Progenitor cell of endocrine pancreas (in vitro differentiated cells): ENCODE measurements around the gene TRIM62. TPM values are rescaled to one million over a fixed set of nuclear protein-coding genes. Genes with fewer than 3 reads are reported as not detected.

Experiments used
- DNase-seq: peaks from one replicate; pipeline ENCODE4 v3.0.0; 2021; ENCODE audit warnings: low spot score; ENCODE audit not compliant: unreplicated experiment
- H3K27ac Mint-ChIP-seq: 2 replicates; pipeline ENCODE4 v1.8.0; 2021; ENCODE audit warnings: mild to moderate bottlenecking, moderate library complexity, mixed read lengths
- H3K27me3 Mint-ChIP-seq: 2 replicates; pipeline ENCODE4 v1.8.0; 2021; ENCODE audit warnings: mixed read lengths
- H3K36me3 Mint-ChIP-seq: 2 replicates; pipeline ENCODE4 v1.8.0; 2022; ENCODE audit warnings: mixed read lengths; ENCODE audit not compliant: insufficient read depth
- H3K4me1 Mint-ChIP-seq: 2 replicates; pipeline ENCODE4 v1.8.0; 2021; ENCODE audit warnings: low read depth, mixed read lengths
- H3K4me3 Mint-ChIP-seq: 2 replicates; pipeline ENCODE4 v1.8.0; 2021; ENCODE audit warnings: low read depth, mild to moderate bottlenecking, moderate library complexity, mixed read lengths
- H3K9me3 Mint-ChIP-seq: 2 replicates; pipeline ENCODE4 v1.8.0; 2021; ENCODE audit warnings: low read depth, mixed read lengths
- total RNA-seq: library from RNA; stranded (reverse); gene quantifications from 2 replicates; pipeline ENCODE4 v1.2.1, GENCODE V29; 2021
- TF ChIP-seq, protein P1 (sequence below): fragments of 200-600 bp; sonication (generic); IDR thresholded peaks from one replicate; pipeline ENCODE4 v1.5.0; 2021; ENCODE audit warnings: antibody characterized with exemption, mild to moderate bottlenecking; ENCODE audit not compliant: unreplicated experiment

TRIM62 gene
- total RNA-seq, 1 donor from 2014 or later = 7.4 TPM

DNA sequence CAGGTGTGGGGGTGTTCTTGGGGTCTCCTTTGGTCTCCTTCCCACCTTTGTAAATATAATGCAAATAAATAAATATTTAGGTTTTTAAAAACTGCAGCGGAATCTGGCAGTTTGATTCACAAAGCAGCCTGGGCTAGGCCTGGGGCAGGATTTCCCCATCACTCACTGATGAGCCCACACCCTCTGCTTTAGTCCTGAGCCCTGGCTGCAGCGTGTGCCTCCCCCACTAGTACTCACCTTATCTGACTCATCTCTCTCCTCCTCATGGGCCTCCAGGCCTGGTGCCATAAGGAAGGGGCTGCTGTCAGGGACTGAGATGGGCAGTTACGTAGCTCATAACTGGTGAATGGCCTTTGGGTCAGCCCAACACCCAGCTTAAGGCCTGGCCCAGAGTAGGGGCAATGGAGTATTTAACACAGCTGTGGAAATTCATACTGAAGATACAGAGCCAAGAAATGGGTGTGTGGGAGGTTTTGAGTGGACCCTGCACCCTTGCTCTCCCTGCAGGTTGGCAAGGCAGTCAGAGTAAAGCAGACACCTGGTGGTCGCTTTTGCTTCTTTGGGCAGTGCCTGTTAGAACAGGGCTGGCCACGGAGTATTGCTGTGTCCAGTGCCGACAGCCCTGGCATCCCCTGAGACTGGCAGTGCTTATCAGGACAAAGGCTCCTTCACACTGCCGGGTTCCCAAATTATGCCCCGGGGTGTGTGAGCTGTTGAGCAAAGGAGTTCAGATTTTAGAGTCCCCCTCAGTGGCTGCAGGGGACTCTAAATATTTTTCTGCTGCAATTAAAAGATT lies 61.2 kb downstream of the TRIM62 start:
- H3K4me3 Mint-ChIP-seq = no peak overlapping the region
- H3K27ac Mint-ChIP-seq = no peak overlapping the region
- DNase-seq = no peak
- no peaks in the 10 kb centered on the region for H3K4me1 Mint-ChIP-seq
- H3K27me3 Mint-ChIP-seq = peaks cover 40% of the 10 kb centered on the region
- no peaks in the 10 kb centered on the region for H3K9me3 Mint-ChIP-seq
- TF ChIP-seq, protein P1, sequence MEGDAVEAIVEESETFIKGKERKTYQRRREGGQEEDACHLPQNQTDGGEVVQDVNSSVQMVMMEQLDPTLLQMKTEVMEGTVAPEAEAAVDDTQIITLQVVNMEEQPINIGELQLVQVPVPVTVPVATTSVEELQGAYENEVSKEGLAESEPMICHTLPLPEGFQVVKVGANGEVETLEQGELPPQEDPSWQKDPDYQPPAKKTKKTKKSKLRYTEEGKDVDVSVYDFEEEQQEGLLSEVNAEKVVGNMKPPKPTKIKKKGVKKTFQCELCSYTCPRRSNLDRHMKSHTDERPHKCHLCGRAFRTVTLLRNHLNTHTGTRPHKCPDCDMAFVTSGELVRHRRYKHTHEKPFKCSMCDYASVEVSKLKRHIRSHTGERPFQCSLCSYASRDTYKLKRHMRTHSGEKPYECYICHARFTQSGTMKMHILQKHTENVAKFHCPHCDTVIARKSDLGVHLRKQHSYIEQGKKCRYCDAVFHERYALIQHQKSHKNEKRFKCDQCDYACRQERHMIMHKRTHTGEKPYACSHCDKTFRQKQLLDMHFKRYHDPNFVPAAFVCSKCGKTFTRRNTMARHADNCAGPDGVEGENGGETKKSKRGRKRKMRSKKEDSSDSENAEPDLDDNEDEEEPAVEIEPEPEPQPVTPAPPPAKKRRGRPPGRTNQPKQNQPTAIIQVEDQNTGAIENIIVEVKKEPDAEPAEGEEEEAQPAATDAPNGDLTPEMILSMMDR = no peak
- H3K36me3 Mint-ChIP-seq = peaks cover 2% of the 10 kb centered on the region

DNA sequence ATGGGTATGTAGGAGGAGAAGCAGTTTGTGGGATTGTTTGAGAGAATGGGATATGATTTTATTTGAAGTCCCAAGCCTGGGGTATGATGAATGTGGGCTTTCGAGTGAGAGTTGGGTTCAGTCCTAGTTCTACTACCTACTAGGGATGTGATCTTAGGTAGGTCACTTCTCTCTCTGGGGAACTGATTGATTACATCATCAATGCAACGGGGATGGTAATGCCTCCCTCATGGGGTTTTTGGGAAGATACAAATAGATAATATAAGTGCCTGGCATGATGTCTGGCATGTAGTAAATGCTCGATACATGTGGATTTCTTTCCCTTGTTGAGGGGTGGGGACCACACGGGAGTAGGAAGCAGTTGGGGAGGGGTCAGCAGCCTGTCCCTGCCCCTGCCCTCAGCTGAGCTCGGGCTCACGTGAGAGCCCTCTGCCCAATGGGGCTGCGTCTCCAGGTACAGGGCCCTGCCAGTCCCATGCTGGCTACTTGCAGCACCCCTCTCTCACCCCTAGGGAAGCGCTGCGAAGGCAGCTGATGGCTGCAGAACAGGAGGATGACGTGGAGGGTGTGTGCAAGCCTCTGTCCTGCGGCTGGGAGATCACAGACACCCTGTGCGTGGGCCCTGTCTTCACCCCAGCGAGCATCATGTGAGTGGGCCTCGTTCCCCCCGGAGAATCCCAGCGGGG lies 62.2 kb downstream of the TRIM62 start:
- TF ChIP-seq, protein P1 = peak; percentile 8
- Mint-ChIP-seq H3K9me3 (no peaks in the 10 kb centered on the region), H3K27ac (no peak overlapping the region), H3K27me3 (peaks cover 36% of the 10 kb centered on the region), H3K36me3 (no peaks in the 10 kb centered on the region), H3K4me3 (no peak overlapping the region), H3K4me1 (no peaks in the 10 kb centered on the region)
- no peak for DNase-seq

DNA sequence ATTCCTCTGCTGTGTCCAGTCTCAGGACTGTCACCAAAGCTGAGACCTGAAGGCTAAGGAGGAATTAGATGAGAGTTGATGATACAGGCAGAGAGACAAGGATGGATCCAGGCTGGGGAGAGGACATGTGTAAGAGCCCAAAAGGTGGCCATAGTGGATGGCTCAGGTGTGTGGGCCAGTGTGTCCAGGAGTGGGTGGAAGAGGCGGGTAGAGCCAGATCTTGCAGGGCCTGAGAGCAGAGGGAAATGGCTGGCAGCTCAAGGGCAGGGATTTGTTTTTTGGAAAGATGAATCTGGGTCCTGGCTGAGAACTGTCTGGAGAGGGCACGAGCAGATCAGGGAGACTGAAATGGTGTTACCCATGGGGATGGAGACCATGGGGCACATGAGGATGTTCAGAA lies 62.8 kb downstream of the TRIM62 start:
- H3K36me3 Mint-ChIP-seq = no peaks in the 10 kb centered on the region
- DNase-seq = no peak
- no peak overlapping the region for H3K27ac Mint-ChIP-seq
- H3K4me1 Mint-ChIP-seq = no peaks in the 10 kb centered on the region
- H3K27me3 Mint-ChIP-seq = peaks cover 36% of the 10 kb centered on the region
- H3K9me3 Mint-ChIP-seq = no peaks in the 10 kb centered on the region
- H3K4me3 Mint-ChIP-seq = no peak overlapping the region
- TF ChIP-seq, protein P1 = no peak

DNA sequence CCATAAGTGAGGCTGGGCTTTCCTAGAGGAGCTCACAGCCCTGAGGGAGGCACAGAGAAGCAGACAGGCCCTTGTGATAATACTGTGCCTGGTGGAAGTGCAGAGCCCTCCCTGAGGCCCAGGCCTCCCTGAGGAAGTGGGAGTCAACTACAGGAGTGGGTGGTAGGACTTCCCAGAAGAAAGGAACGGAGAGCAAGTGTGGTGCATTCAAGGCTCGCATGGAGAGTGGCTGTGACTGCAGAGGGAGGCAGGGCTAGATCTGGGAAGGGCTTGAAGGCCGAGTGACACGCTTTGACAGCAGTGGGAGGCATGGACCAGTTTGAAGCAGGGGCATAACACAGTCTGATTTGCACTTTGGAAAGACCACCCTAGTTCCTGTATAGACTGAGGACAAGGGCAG lies 63.6 kb downstream of the TRIM62 start:
- no peak overlapping the region for H3K27ac Mint-ChIP-seq
- peaks cover 34% of the 10 kb centered on the region for H3K27me3 Mint-ChIP-seq
- no peaks in the 10 kb centered on the region for H3K36me3 Mint-ChIP-seq
- no peaks in the 10 kb centered on the region for H3K9me3 Mint-ChIP-seq
- no peak for DNase-seq
- no peak overlapping the region for H3K4me3 Mint-ChIP-seq
- TF ChIP-seq, protein P1 = no peak
- no peaks in the 10 kb centered on the region for H3K4me1 Mint-ChIP-seq

DNA sequence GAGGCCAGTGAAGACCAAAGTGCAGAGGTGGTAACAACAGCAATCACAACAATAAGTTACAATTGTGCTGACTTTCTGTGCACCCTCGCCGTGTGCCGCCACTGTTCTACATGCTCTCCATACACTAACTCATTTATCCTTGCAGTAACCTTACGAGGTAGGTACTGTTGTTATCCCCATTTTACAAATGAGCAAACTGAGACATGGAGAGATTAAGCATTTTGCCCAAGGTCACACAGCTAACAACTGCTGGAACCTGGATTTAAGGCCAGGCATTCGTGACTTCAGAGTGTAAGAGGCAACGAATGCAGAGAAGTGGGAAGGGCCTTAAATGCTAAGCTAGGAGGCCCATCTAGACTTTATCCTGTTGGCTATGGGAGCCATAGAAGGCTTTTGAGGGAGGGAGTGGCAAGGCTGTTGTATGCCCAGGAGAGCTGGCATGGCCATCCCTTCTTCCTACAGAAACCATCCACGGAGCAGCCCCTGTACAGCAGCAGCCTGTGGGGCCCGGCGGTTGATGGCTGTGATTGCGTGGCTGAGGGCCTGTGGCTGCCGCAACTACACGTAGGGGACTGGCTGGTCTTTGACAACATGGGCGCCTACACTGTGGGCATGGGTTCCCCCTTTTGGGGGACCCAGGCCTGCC lies 64.3 kb downstream of the TRIM62 start:
- TF ChIP-seq, protein P1 = no peak
- no peak for DNase-seq
- Mint-ChIP-seq H3K27ac (no peak overlapping the region), H3K36me3 (no peaks in the 10 kb centered on the region), H3K27me3 (peaks cover 27% of the 10 kb centered on the region), H3K4me1 (no peaks in the 10 kb centered on the region), H3K4me3 (no peak overlapping the region), H3K9me3 (no peaks in the 10 kb centered on the region)
